Stomach (tissue), 9 donors: ENCODE results near the gene NCF4. TPM values are rescaled to one million over a fixed set of nuclear protein-coding genes. Genes with fewer than 3 reads are reported as not detected.

ENCODE experiments used
- DNase-seq, 2 donors: peaks; one replicate each; pipeline versions ENCODE4 v3.0.0 to v3.0.0-alpha.2; 2013 to 2019
- H3K27ac ChIP-seq, 5 donors: fragments of 200-600 bp in 4 of 5; sonication (generic) in 4 of 5; one replicate each; pipeline ENCODE4 v1.5.1; 2013 to 2019; ENCODE audit warnings: mild to moderate bottlenecking in 1 of 5, moderate library complexity in 1 of 5
- H3K27me3 ChIP-seq, 3 donors: fragments of 200-600 bp; sonication (generic); one replicate each; pipeline ENCODE4 v1.5.1; 2017 to 2019; ENCODE audit warnings: mixed run types in 1 of 3
- H3K36me3 ChIP-seq, 4 donors: fragments of 200-600 bp; sonication (generic); 1 replicate in 3 of 4; 2 replicates in 1 of 4; pipeline ENCODE4 v1.5.1; 2016 to 2019
- H3K4me1 ChIP-seq, 4 donors: fragments of 200-600 bp; sonication (generic); one replicate each; pipeline ENCODE4 v1.5.1; 2016 to 2019
- H3K4me3 ChIP-seq, 4 donors: fragments of 200-600 bp; sonication (generic) in 3 of 4; one replicate each; pipeline ENCODE4 v1.5.1; 2016 to 2019; ENCODE audit warnings: mild to moderate bottlenecking in 1 of 4
- H3K9me3 ChIP-seq, 4 donors: fragments of 200-600 bp; sonication (generic); one replicate each; pipeline ENCODE4 v1.5.1; 2016 to 2019
- EP300 ChIP-seq: sonication (generic); formaldehyde crosslinking; IDR thresholded peaks from one replicate; pipeline ENCODE4 v1.6.1; 2017; ENCODE audit warnings: antibody characterized with exemption
- POLR2A ChIP-seq, 4 donors: fragments of 450-650 bp; IDR thresholded peaks; one replicate each; pipeline ENCODE4 v1.6.1; 2016; ENCODE audit warnings: antibody characterized with exemption in 4 of 4, control low read depth in 2 of 4, mild to moderate bottlenecking in 1 of 4, moderate library complexity in 1 of 4
- POLR2AphosphoS5 ChIP-seq, 3 donors: sonication (generic); formaldehyde crosslinking; IDR thresholded peaks; one replicate each; pipeline ENCODE4 v1.6.1; 2016; ENCODE audit warnings: antibody characterized with exemption in 3 of 3
- WGBS, 5 donors: extraction: QIAGEN DNeasy Blood & Tissue Kit in 3 of 5; methylation state at CpG; one replicate each; pipeline versions ENCODE4 v1.1.5 to v1.1.7; 2013 to 2018; 5-methylcytosine and 5-hydroxymethylcytosine counted together
- intact Hi-C: fragments of 100-400 bp; cut with DNase I; formaldehyde crosslinking; loops from one replicate; pipeline ENCODE4 v1.15.1; 2023; ENCODE audit warnings: low total_unique reads
- polyA plus RNA-seq, 3 donors: library from polyadenylated mRNA; stranded (reverse); fragments of 200-250 nt; gene quantifications; one replicate each; pipeline ENCODE4 v1.2.3, GENCODE V29; 2013
- total RNA-seq, 5 donors: library from RNA; depleted of rRNA; stranded (reverse); fragments of >200 nt; gene quantifications; one replicate each; pipeline versions ENCODE4 v1.1.0 to v1.2.3, GENCODE V29; 2014 to 2016
- TF ChIP-seq, protein P1 (sequence below), 7 experiments: fragments of 450-650 bp in 4 of 7; fragments of 200-600 bp in 3 of 7; sonication (generic) in 3 of 7; IDR thresholded peaks; one replicate each; pipeline ENCODE4 v1.5.1; 2016 to 2019; ENCODE audit warnings: antibody characterized with exemption in 7 of 7, control low read depth in 2 of 7, mild to moderate bottlenecking in 1 of 7
- donor health status: healthy with polysubstance abuse.
- donor health status: Bipolar disorder and iron deficiency.
- donor health status: healthy.

NCF4 gene
- total and polyA plus RNA-seq, 8 donors = 5.0 to 32.1 (median 7.3) TPM; not detected in 1

DNA sequence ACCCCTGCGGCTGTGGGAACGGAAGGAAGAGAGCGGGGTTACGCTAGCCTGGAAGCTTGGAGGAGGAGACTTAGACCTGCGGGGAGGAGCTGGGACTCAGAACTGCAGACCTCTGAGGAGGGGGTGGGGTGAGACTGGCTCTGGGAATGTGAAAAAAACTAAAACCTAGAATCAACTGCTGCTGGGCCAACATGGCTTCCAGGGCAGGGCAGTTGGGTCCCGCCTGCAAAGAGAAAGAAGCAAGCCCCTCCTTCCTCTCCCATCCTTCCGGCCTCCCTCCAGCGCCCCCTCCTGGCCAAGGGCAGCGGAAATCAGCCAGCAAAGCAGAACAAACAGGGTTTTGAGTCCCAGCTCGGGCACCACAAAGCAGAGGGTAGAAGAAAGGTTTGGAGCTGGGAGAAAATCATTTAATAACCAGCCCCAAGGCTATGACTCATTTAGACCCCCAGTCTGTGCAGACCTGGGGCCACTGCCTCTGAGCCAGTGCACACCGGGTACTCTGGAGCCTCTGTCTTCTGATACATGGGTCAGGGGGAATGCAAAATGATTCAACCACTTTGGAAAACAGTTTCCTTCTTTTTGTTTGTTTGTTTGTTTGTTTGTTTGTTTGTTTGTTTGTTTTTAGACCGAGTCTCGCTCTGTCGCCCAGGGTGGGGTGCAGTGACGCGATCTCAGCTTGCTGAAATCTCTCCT lies 7.3 kb upstream of the NCF4 start:
- Histone ChIP-seq H3K27ac (peak overlapping the region in 1 of 5 donors; percentile 21), H3K4me3 (no peak overlapping the region), H3K27me3 (peaks cover 0 to 49% (median 4%) of the 10 kb centered on the region in 3 donors), H3K36me3 (no peaks in the 10 kb centered on the region), H3K4me1 (peaks cover 0 to 10% (median 8%) of the 10 kb centered on the region in 4 donors), H3K9me3 (no peaks in the 10 kb centered on the region)
- TF ChIP-seq POLR2AphosphoS5 (IDR thresholded peaks at IDR 0.05) (no peak), POLR2A (IDR thresholded peaks at IDR 0.05) (no peak)
- TF ChIP-seq, protein P1, sequence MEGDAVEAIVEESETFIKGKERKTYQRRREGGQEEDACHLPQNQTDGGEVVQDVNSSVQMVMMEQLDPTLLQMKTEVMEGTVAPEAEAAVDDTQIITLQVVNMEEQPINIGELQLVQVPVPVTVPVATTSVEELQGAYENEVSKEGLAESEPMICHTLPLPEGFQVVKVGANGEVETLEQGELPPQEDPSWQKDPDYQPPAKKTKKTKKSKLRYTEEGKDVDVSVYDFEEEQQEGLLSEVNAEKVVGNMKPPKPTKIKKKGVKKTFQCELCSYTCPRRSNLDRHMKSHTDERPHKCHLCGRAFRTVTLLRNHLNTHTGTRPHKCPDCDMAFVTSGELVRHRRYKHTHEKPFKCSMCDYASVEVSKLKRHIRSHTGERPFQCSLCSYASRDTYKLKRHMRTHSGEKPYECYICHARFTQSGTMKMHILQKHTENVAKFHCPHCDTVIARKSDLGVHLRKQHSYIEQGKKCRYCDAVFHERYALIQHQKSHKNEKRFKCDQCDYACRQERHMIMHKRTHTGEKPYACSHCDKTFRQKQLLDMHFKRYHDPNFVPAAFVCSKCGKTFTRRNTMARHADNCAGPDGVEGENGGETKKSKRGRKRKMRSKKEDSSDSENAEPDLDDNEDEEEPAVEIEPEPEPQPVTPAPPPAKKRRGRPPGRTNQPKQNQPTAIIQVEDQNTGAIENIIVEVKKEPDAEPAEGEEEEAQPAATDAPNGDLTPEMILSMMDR (IDR thresholded peaks at IDR 0.05) = peak in 2 of 7 experiments; percentile 38 to 40
- DNase-seq = peak; percentile 62 to 77
- WGBS, 5 donors = 49 to 59% (median 55%) methylated on average over 16 of the region's 16 CpGs
- intact Hi-C loops = loop anchor here (10.0 kb wide), 1 partner anchor 121 kb away; no protein-coding TSS in a partner anchor

DNA sequence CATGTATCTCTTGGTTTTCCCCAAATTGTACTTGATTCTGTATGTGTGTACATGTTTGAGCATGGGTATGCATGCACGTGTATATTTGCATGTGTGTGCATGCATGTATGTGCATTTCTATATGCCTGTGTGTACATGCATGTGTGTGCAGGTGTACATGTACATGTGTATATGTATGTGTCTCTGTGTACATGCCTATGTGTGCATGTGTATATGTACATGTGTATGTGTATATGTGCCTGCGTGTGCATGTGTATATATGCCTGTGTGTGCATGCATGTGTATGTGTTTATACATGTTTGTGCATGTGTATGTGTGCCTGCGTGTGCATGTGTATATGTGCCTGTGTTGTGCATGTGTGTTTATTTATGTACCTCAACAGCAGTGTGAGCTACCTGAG lies 5.3 kb upstream of the NCF4 start:
- no peak overlapping the region for H3K27ac ChIP-seq
- no peaks in the 10 kb centered on the region for H3K9me3 ChIP-seq
- H3K27me3 ChIP-seq = peaks cover 0 to 29% (median 0%) of the 10 kb centered on the region in 3 donors
- 83 to 93% (median 89%) methylated on average over 3 of the region's 3 CpGs for WGBS, 5 donors
- H3K36me3 ChIP-seq = no peaks in the 10 kb centered on the region
- intact Hi-C loops = loop anchor here (5.0 to 10.0 kb wide), 2 partner anchors 73 to 119 kb away; no protein-coding TSS in a partner anchor
- DNase-seq = no peak
- no peak overlapping the region for H3K4me3 ChIP-seq
- TF ChIP-seq, protein P1 (IDR thresholded peaks at IDR 0.05) = no peak
- no peak for TF ChIP-seq EP300
- H3K4me1 ChIP-seq = peaks cover 0 to 16% (median 8%) of the 10 kb centered on the region in 4 donors

DNA sequence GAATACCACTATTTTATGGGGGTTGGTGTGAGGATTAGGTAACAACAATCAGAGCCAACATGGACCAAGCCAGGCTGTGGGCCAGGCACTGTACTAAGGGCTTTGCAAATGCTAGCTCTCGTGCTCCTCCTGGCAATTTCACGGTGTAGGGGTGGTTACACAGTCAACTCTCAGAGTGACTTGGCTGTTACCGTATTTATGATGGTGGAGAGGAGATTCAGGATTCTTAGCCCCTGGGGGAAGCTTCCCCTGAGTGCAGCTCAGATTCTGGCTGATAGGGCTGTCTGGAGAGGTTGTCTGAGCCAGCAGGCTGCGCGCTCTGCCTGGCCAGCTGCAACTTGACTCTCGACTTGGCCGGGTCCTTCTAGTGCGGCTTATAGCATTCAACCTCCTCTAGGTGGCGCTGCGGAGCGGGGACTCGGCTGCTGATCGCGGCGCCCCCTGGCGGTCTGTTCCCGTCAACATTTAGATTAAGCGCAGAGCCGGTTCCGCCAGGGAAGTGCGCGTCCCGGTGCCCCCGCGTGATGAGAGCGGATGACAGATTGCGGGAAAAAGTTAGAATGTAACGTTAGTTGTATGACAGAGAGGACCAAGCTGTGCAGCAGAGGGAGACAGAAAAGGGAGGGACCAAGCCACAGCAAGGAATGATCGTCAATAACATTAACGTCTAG lies 4.5 kb upstream of the NCF4 start:
- 6 to 10% (median 6%) methylated on average over 27 to 30 of the region's 30 CpGs for WGBS, 5 donors
- peaks cover 0 to 16% (median 8%) of the 10 kb centered on the region in 4 donors for H3K4me1 ChIP-seq
- no peaks in the 10 kb centered on the region for H3K9me3 ChIP-seq
- DNase-seq = peak; percentile 94 to 96
- H3K36me3 ChIP-seq = no peaks in the 10 kb centered on the region
- intact Hi-C loops = loop anchor here (5.0 to 10.0 kb wide), 2 partner anchors 74 to 119 kb away; no protein-coding TSS in a partner anchor
- H3K27ac ChIP-seq = no peak overlapping the region
- no peak overlapping the region for H3K4me3 ChIP-seq
- H3K27me3 ChIP-seq = peaks cover 0 to 22% (median 0%) of the 10 kb centered on the region in 3 donors
- TF ChIP-seq POLR2AphosphoS5 (IDR thresholded peaks at IDR 0.05) (peak in 2 of 3 donors; percentile 13 to 78), EP300 (no peak), POLR2A (IDR thresholded peaks at IDR 0.05) (no peak)
- TF ChIP-seq, protein P1 (IDR thresholded peaks at IDR 0.05) = peak in 5 of 7 experiments; percentile 99 to 100 (median 99)

DNA sequence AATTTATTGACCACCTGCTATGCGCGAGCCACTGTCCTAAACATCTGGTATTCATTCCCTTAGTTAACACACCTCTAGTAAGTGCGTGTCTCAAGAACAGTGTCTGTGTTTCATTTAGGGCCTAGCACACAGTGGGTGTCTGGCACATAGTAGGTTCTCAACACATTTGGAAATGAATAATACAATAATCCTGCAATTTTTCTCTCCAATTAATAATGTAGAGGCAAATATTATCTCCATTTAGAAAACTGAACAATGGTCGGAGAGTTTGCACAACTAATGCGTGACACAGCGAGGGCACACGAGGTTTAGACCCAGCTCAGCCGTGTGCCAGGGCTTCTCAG lies 4.0 kb upstream of the NCF4 start:
- TF ChIP-seq, protein P1 (IDR thresholded peaks at IDR 0.05) = no peak
- TF ChIP-seq EP300 = no peak
- TF ChIP-seq POLR2A (IDR thresholded peaks at IDR 0.05) = no peak
- H3K27me3 ChIP-seq = peaks cover 0 to 16% (median 0%) of the 10 kb centered on the region in 3 donors
- no peaks in the 10 kb centered on the region for H3K36me3 ChIP-seq
- no peak overlapping the region for H3K4me3 ChIP-seq
- intact Hi-C loops = loop anchor here (5.0 to 10.0 kb wide), 2 partner anchors 74 to 118 kb away; no protein-coding TSS in a partner anchor
- 74 to 75% (median 75%) methylated on average over 8 of the region's 8 CpGs for WGBS, 5 donors
- H3K27ac ChIP-seq = no peak overlapping the region
- H3K4me1 ChIP-seq = peaks cover 0 to 16% (median 8%) of the 10 kb centered on the region in 4 donors
- DNase-seq = no peak
- H3K9me3 ChIP-seq = no peaks in the 10 kb centered on the region
